DMS153 treated with DMSO at 0.1 percent for 48 hours (cell line): ENCODE data around the gene TAF1C.

Experiments used
- DNase-seq: peaks from one replicate; lab custom pipeline; 2025; ENCODE audit not compliant: unreplicated experiment; lab: John Stamatoyannopoulos, UW

The TAF1C gene

GRCh38 chr16:84161801-84162200 lies 25.1 kb downstream of the TAF1C start:
- DNase-seq = no peak

- no peak for DNase-seq
Observed at GRCh38 chr16:84161037-84161436, 25.8 kb downstream of the TAF1C start.

- DNase-seq = no peak
Observed at GRCh38 chr16:84159800-84160199, 27.1 kb downstream of the TAF1C start.

GRCh38 chr16:84159007-84159406 lies 27.9 kb downstream of the TAF1C start:
- no peak for DNase-seq

GRCh38 chr16:84156342-84156784 lies 30.5 kb downstream of the TAF1C start:
- DNase-seq = no peak

- DNase-seq = no peak
Observed at GRCh38 chr16:84155771-84156170, 31.1 kb downstream of the TAF1C start.

- DNase-seq = no peak
Observed at GRCh38 chr16:84155226-84155625, 31.6 kb downstream of the TAF1C start.

- no peak for DNase-seq
Observed at GRCh38 chr16:84153660-84154214, 33.1 kb downstream of the TAF1C start.

GRCh38 chr16:84150926-84151325 lies 35.9 kb downstream of the TAF1C start:
- DNase-seq = no peak

GRCh38 chr16:84144859-84145639 lies 41.8 kb downstream of the TAF1C start, which contains the start of the genes DNAAF1 and HSDL1:
Gene DNAAF1 (plus strand): TSS chr16:84145308. CDS start chr16:84145441, 133 bp downstream.
Gene HSDL1 (minus strand): TSS chr16:84145177. CDS start chr16:84131321, 13,856 bp downstream.
- DNase-seq = peak; percentile 50

- no peak for DNase-seq
Observed at GRCh38 chr16:84144209-84144858, 42.5 kb downstream of the TAF1C start.

GRCh38 chr16:84143784-84144199 lies 43.1 kb downstream of the TAF1C start:
- no peak for DNase-seq

- no peak for DNase-seq
Observed at GRCh38 chr16:84143081-84143480, 43.8 kb downstream of the TAF1C start.

- no peak for DNase-seq
Observed at GRCh38 chr16:84141143-84141670, 45.6 kb downstream of the TAF1C start.

- DNase-seq = no peak
Observed at GRCh38 chr16:84139628-84140258, 47.1 kb downstream of the TAF1C start.

- peak; percentile 87 for DNase-seq
Observed at GRCh38 chr16:84138824-84139627, 47.8 kb downstream of the TAF1C start.

- no peak for DNase-seq
Observed at GRCh38 chr16:84138500-84138823, 48.4 kb downstream of the TAF1C start.

- no peak for DNase-seq
Observed at GRCh38 chr16:84137769-84138357, 49.0 kb downstream of the TAF1C start.

GRCh38 chr16:84137287-84137686 lies 49.6 kb downstream of the TAF1C start:
- DNase-seq = no peak
